Stomach (tissue), 4 donors: ENCODE results near the gene PSTPIP2.

Experiments
- CTCF ChIP-seq, 7 experiments: fragments of 450-650 bp in 4 of 7; fragments of 200-600 bp in 3 of 7; sonication (generic) in 3 of 7; IDR thresholded peaks; one replicate each; pipeline ENCODE4 v1.5.1; 2016 to 2019; ENCODE audit warnings: antibody characterized with exemption in 7 of 7, control low read depth in 2 of 7, mild to moderate bottlenecking in 1 of 7
- EP300 ChIP-seq: sonication (generic); formaldehyde crosslinking; IDR thresholded peaks from one replicate; pipeline ENCODE4 v1.6.1; 2017; ENCODE audit warnings: antibody characterized with exemption
- POLR2A ChIP-seq, 4 donors: fragments of 450-650 bp; IDR thresholded peaks; one replicate each; pipeline ENCODE4 v1.6.1; 2016; ENCODE audit warnings: antibody characterized with exemption in 4 of 4, control low read depth in 2 of 4, mild to moderate bottlenecking in 1 of 4, moderate library complexity in 1 of 4
- POLR2AphosphoS5 ChIP-seq, 3 donors: sonication (generic); formaldehyde crosslinking; IDR thresholded peaks; one replicate each; pipeline ENCODE4 v1.6.1; 2016; ENCODE audit warnings: antibody characterized with exemption in 3 of 3

- no peak for TF ChIP-seq POLR2AphosphoS5 (IDR thresholded peaks at IDR 0.05)
- no peak for TF ChIP-seq CTCF (IDR thresholded peaks at IDR 0.05)
- no peak for TF ChIP-seq POLR2A (IDR thresholded peaks at IDR 0.05)
- TF ChIP-seq EP300: no peak
Observed at GRCh38 chr18:46096651-46097300, 24.7 kb upstream of the PSTPIP2 start.
